ENCODE measurements around the gene CYP3A7. TPM values are rescaled to one million over a fixed set of nuclear protein-coding genes. Genes with fewer than 3 reads are reported as not detected.

CYP3A7 gene
- total and polyA plus RNA-seq, 2 of the 13 experiments (the other 11 are each of a cell fraction or from before 2014, with no cell fraction given), result 5.8 to 6.4 TPM

GRCh38 chr7:99742737-99743394 lies 7.9 kb upstream of the CYP3A7 start (continued):
- TF ChIP-seq MED1 (CRISPR knock-in tag; IDR thresholded peaks at IDR 0.05) (peak; percentile 93), SUZ12 (IDR thresholded peaks at IDR 0.05; ENCODE audit: low read depth, low read length) (no peak), HINFP (CRISPR knock-in tag; IDR thresholded peaks at IDR 0.05; ENCODE audit: low read depth) (0 out of 2 replicates have a peak, but pooled peaks have one; percentile 24), TBP (CRISPR knock-in tag; IDR thresholded peaks at IDR 0.05) (no peak), ZNF781 (CRISPR knock-in tag; IDR thresholded peaks at IDR 0.05; ENCODE audit: borderline replicate concordance, not compliant biosample characterization) (no peak), RARA (CRISPR knock-in tag; IDR thresholded peaks at IDR 0.05) (peak; percentile 97), KLF11 (CRISPR knock-in tag; IDR thresholded peaks at IDR 0.05) (0 out of 2 replicates have a peak, but pooled peaks have one; percentile 8), TOE1 (CRISPR knock-in tag; IDR thresholded peaks at IDR 0.05) (0 out of 2 replicates have a peak, but pooled peaks have one; percentile 27), ZNF552 (CRISPR knock-in tag; IDR thresholded peaks at IDR 0.05; ENCODE audit: borderline replicate concordance) (no peak), ZMYM4 (CRISPR knock-in tag; IDR thresholded peaks at IDR 0.05) (peak; percentile 88), ZKSCAN8 (CRISPR knock-in tag; IDR thresholded peaks at IDR 0.05; ENCODE audit: borderline replicate concordance) (0 out of 2 replicates have a peak, but pooled peaks have one; percentile 26), ZBED4 (CRISPR knock-in tag; IDR thresholded peaks at IDR 0.05; ENCODE audit: borderline replicate concordance) (0 out of 2 replicates have a peak, but pooled peaks have one; percentile 21), CEBPG (CRISPR knock-in tag; IDR thresholded peaks at IDR 0.05) (peak; percentile 59), GABPA (IDR thresholded peaks at IDR 0.05; ENCODE audit: low read depth, low read length) (no peak), GABPA (CRISPR knock-in tag; IDR thresholded peaks at IDR 0.05; ENCODE audit: low read depth) (peak; percentile 39; the same call in 1 of the 2 replicates), HOXA3 (CRISPR knock-in tag; IDR thresholded peaks at IDR 0.05) (peak; percentile 56; the same call in 1 of the 2 replicates), ZNF101 (CRISPR knock-in tag; IDR thresholded peaks at IDR 0.05; ENCODE audit: borderline replicate concordance, low read depth) (no peak)
- TF ChIP-seq, protein P1, sequence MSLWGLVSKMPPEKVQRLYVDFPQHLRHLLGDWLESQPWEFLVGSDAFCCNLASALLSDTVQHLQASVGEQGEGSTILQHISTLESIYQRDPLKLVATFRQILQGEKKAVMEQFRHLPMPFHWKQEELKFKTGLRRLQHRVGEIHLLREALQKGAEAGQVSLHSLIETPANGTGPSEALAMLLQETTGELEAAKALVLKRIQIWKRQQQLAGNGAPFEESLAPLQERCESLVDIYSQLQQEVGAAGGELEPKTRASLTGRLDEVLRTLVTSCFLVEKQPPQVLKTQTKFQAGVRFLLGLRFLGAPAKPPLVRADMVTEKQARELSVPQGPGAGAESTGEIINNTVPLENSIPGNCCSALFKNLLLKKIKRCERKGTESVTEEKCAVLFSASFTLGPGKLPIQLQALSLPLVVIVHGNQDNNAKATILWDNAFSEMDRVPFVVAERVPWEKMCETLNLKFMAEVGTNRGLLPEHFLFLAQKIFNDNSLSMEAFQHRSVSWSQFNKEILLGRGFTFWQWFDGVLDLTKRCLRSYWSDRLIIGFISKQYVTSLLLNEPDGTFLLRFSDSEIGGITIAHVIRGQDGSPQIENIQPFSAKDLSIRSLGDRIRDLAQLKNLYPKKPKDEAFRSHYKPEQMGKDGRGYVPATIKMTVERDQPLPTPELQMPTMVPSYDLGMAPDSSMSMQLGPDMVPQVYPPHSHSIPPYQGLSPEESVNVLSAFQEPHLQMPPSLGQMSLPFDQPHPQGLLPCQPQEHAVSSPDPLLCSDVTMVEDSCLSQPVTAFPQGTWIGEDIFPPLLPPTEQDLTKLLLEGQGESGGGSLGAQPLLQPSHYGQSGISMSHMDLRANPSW (CRISPR knock-in tag; IDR thresholded peaks at IDR 0.05; ENCODE audit: borderline replicate concordance), result peak; percentile 49; the same call in 1 of the 2 replicates
- TF ChIP-seq, protein P2, sequence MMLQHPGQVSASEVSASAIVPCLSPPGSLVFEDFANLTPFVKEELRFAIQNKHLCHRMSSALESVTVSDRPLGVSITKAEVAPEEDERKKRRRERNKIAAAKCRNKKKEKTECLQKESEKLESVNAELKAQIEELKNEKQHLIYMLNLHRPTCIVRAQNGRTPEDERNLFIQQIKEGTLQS (CRISPR knock-in tag; IDR thresholded peaks at IDR 0.05), result peak; percentile 9; the same call in 1 of the 2 replicates
- TF ChIP-seq, protein P3, sequence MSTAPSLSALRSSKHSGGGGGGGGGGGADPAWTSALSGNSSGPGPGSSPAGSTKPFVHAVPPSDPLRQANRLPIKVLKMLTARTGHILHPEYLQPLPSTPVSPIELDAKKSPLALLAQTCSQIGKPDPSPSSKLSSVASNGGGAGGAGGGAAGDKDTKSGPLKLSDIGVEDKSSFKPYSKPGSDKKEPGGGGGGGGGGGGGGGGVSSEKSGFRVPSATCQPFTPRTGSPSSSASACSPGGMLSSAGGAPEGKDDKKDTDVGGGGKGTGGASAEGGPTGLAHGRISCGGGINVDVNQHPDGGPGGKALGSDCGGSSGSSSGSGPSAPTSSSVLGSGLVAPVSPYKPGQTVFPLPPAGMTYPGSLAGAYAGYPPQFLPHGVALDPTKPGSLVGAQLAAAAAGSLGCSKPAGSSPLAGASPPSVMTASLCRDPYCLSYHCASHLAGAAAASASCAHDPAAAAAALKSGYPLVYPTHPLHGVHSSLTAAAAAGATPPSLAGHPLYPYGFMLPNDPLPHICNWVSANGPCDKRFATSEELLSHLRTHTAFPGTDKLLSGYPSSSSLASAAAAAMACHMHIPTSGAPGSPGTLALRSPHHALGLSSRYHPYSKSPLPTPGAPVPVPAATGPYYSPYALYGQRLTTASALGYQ (CRISPR knock-in tag; IDR thresholded peaks at IDR 0.05), result peak; percentile 58; the same call in 1 of the 2 replicates
